Liver (tissue), 9 donors: Measurements from ENCODE around the gene TSPYL4. TPM values are rescaled to one million over a fixed set of nuclear protein-coding genes. Genes with fewer than 3 reads are reported as not detected.

Experiments used
- DNase-seq: peaks from one replicate; pipeline ENCODE4 v3.0.0-alpha.2; 2017; ENCODE audit warnings: low spot score
- H3K27ac ChIP-seq, 2 donors: one replicate each; pipeline ENCODE4 v1.7.0; 2013; ENCODE audit warnings: inconsistent platforms in 2 of 2, low read length in 2 of 2, control low read depth in 1 of 2, low read depth in 1 of 2, mild to moderate bottlenecking in 1 of 2
- H3K27me3 ChIP-seq, 4 donors: one replicate each; pipeline versions ENCODE4 v1.6.1 to v1.7.0; 2013; ENCODE audit warnings: low read length in 3 of 4, inconsistent platforms in 1 of 4, mild to moderate bottlenecking in 1 of 4, moderate library complexity in 1 of 4; ENCODE audit not compliant: control insufficient read depth in 4 of 4, insufficient read depth in 4 of 4
- H3K36me3 ChIP-seq, 4 donors: one replicate each; pipeline versions ENCODE4 v1.6.1 to v1.7.0; 2013; ENCODE audit warnings: low read length in 3 of 4, mild to moderate bottlenecking in 3 of 4, low read depth in 1 of 4, moderate library complexity in 1 of 4; ENCODE audit not compliant: control insufficient read depth in 4 of 4, insufficient read depth in 3 of 4
- H3K4me1 ChIP-seq, 4 donors: one replicate each; pipeline versions ENCODE4 v1.6.1 to v1.7.0; 2013; ENCODE audit warnings: low read length in 3 of 4, mild to moderate bottlenecking in 3 of 4, moderate library complexity in 1 of 4; ENCODE audit not compliant: control insufficient read depth in 4 of 4, insufficient read depth in 4 of 4
- H3K4me3 ChIP-seq, 3 donors: one replicate each; pipeline versions ENCODE4 v1.6.1 to v1.7.0; 2013; ENCODE audit warnings: low read length in 3 of 3, control low read depth in 1 of 3, low read depth in 1 of 3, mild to moderate bottlenecking in 1 of 3
- H3K9ac ChIP-seq, 2 donors: one replicate each; pipeline ENCODE4 v1.7.0; 2013; ENCODE audit warnings: low read length in 2 of 2, mild to moderate bottlenecking in 2 of 2, moderate library complexity in 2 of 2, control low read depth in 1 of 2, low read depth in 1 of 2
- H3K9me3 ChIP-seq, 4 donors: one replicate each; pipeline versions ENCODE4 v1.6.1 to v1.7.0; 2013; ENCODE audit warnings: low read length in 3 of 4; ENCODE audit not compliant: control insufficient read depth in 4 of 4
- CTCF ChIP-seq: fragments of 150-350 bp; IDR thresholded peaks from 2 replicates; pipeline ENCODE4 v1.5.1; 2017; ENCODE audit warnings: improper control_type of control experiment, low read depth, low read length; ENCODE audit not compliant: missing input control
- EGR1 ChIP-seq, 2 donors: IDR thresholded peaks; 2 replicates each; pipeline ENCODE4 v1.6.1; 2016 to 2018; ENCODE audit warnings: antibody characterized with exemption in 2 of 2, low read depth in 2 of 2
- FOXA2 ChIP-seq: IDR thresholded peaks from 2 replicates; pipeline ENCODE4 v1.6.1; 2016; ENCODE audit warnings: antibody characterized with exemption
- GABPA ChIP-seq, 2 donors: IDR thresholded peaks in 1 of 2; conservative IDR thresholded peaks in 1 of 2; 2 replicates each; pipeline ENCODE4 v1.6.1; 2016; ENCODE audit warnings: antibody characterized with exemption in 2 of 2, mild to moderate bottlenecking in 1 of 2, moderate library complexity in 1 of 2
- HNF4A ChIP-seq, 2 donors: conservative IDR thresholded peaks; 2 replicates each; pipeline ENCODE4 v1.6.1; 2016; ENCODE audit warnings: antibody characterized with exemption in 2 of 2, mild to moderate bottlenecking in 2 of 2
- JUND ChIP-seq, 2 donors: IDR thresholded peaks; 2 replicates each; pipeline ENCODE4 v1.6.1; 2016; ENCODE audit warnings: antibody characterized with exemption in 2 of 2
- NR2F2 ChIP-seq: IDR thresholded peaks from 2 replicates; pipeline ENCODE4 v1.6.1; 2016; ENCODE audit warnings: antibody characterized with exemption
- RAD21 ChIP-seq, 2 donors: IDR thresholded peaks; 2 replicates each; pipeline ENCODE4 v1.6.1; 2016; ENCODE audit warnings: antibody characterized with exemption in 2 of 2, mild to moderate bottlenecking in 2 of 2
- RXRA ChIP-seq, 2 donors: IDR thresholded peaks; 2 replicates each; pipeline ENCODE4 v1.6.1; 2017 to 2018; ENCODE audit warnings: antibody characterized with exemption in 2 of 2, mild to moderate bottlenecking in 1 of 2
- TAF1 ChIP-seq: conservative IDR thresholded peaks from 2 replicates; pipeline ENCODE4 v1.6.1; 2016; ENCODE audit warnings: antibody characterized with exemption, mild to moderate bottlenecking
- YY1 ChIP-seq: IDR thresholded peaks from 2 replicates; pipeline ENCODE4 v1.6.1; 2016; ENCODE audit warnings: antibody characterized with exemption, mild to moderate bottlenecking
- WGBS: extraction: QIAGEN DNeasy Blood & Tissue Kit; methylation state at CpG from one replicate; pipeline ENCODE4 v1.1.7; 2013; 5-methylcytosine and 5-hydroxymethylcytosine counted together
- polyA plus RNA-seq, 2 donors: library from polyadenylated mRNA; stranded (reverse) in 1 of 2; unstranded in 1 of 2; fragments of 200-250 nt in 1 of 2; fragments of >200 nt in 1 of 2; fragmentation: Nextera tagmentation in 1 of 2; extraction: Ambion mirVana in 1 of 2; gene quantifications; one replicate each; pipeline versions ENCODE4 v1.2.1 to v1.2.3, GENCODE V29; 2013 to 2015
- total RNA-seq, 2 donors: library from RNA; depleted of rRNA; stranded (reverse); fragments of >200 nt; gene quantifications; one replicate each; pipeline ENCODE4 v1.2.3, GENCODE V29; 2014
- TF ChIP-seq, protein P1 (sequence below): IDR thresholded peaks from 2 replicates; pipeline ENCODE4 v1.6.1; 2016; ENCODE audit warnings: antibody characterized with exemption, mild to moderate bottlenecking
- TF ChIP-seq, protein P2 (sequence below): IDR thresholded peaks from 2 replicates; pipeline ENCODE4 v1.6.1; 2016; ENCODE audit warnings: antibody characterized with exemption
- TF ChIP-seq, protein P3 (sequence below): IDR thresholded peaks from 2 replicates; pipeline ENCODE4 v1.6.1; 2016; ENCODE audit warnings: antibody characterized with exemption
- TF ChIP-seq, protein P4 (sequence below): IDR thresholded peaks from 2 replicates; pipeline ENCODE4 v1.6.1; 2016; ENCODE audit warnings: antibody characterized with exemption
- donor health status: healthy.
- donor health status: healthy.
- donor health status: healthy.
- donor health status: healthy.
- donor health status: healthy.

The TSPYL4 gene
- total and polyA plus RNA-seq, 4 donors: 3.6 to 7.4 (median 3.8) TPM

DNA sequence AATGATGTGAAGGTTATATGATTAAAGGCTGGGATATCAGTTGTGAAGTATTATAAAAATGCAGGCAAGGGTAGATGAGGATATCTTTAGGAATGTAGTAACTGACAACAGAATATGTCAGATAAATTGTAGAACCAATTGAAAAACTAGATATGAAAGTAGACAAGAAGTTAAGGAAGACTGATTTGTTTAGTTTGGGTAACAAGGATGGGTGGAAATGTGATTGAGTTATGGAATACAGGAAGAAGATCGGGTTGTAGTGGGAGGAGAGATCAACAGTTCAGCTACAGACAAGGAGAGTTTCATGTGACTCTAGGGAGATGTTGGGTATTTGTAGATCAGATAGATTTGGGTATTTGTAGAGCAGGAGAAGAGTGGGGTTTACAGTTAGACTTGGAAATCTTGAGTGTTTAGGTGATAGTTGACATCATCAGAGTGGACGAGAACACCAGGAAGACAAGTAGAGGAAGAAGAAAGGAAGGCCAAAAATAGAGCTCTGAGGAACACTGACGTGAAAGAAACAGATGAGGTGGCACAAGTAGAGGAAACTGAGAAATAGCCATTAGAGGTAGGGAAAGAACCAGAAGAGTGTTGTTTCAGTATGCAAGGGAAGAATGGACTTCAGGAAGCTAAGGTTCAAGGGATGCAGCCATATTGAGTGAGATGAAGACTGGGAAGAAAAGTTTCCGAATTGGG is 38.0 kb upstream of the TSPYL4 start:
- 83% methylated on average over 4 of the region's 4 CpGs for WGBS

DNA sequence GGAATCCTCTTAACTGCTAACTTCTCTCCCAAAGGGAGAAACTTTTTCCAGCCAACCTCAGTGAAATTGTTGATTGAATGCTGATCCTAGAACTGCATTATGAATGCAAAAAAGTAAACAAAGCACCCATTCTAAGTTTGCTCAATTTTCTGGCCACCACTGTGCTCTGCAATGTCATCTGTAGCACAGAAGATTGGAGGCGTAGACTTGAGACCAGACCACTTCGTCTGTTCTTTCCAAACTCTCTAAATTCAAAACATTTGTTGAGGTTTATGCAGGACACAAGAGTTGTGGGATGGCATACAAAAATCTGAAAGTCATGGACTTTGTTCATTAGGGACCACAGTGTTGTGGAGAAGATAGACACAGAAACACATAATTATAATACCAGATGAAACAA is 36.9 kb upstream of the TSPYL4 start:
- WGBS: 88% methylated on average over 2 of the region's 2 CpGs
- Histone ChIP-seq H3K36me3 (no peaks in the 10 kb centered on the region), H3K4me3 (no peak overlapping the region), H3K27ac (no peak overlapping the region), H3K9ac (no peak overlapping the region), H3K4me1 (no peaks in the 10 kb centered on the region), H3K27me3 (no peaks in the 10 kb centered on the region), H3K9me3 (no peaks in the 10 kb centered on the region)
- TF ChIP-seq JUND (IDR thresholded peaks at IDR 0.05): no peak
- no peak for TF ChIP-seq TAF1
- TF ChIP-seq EGR1 (IDR thresholded peaks at IDR 0.05; ENCODE audit: low read depth in 2 of 2): no peak
- no peak for TF ChIP-seq NR2F2
- no peak for TF ChIP-seq RXRA (IDR thresholded peaks at IDR 0.05)
- no peak for TF ChIP-seq RAD21 (IDR thresholded peaks at IDR 0.05)
- TF ChIP-seq, protein P1, sequence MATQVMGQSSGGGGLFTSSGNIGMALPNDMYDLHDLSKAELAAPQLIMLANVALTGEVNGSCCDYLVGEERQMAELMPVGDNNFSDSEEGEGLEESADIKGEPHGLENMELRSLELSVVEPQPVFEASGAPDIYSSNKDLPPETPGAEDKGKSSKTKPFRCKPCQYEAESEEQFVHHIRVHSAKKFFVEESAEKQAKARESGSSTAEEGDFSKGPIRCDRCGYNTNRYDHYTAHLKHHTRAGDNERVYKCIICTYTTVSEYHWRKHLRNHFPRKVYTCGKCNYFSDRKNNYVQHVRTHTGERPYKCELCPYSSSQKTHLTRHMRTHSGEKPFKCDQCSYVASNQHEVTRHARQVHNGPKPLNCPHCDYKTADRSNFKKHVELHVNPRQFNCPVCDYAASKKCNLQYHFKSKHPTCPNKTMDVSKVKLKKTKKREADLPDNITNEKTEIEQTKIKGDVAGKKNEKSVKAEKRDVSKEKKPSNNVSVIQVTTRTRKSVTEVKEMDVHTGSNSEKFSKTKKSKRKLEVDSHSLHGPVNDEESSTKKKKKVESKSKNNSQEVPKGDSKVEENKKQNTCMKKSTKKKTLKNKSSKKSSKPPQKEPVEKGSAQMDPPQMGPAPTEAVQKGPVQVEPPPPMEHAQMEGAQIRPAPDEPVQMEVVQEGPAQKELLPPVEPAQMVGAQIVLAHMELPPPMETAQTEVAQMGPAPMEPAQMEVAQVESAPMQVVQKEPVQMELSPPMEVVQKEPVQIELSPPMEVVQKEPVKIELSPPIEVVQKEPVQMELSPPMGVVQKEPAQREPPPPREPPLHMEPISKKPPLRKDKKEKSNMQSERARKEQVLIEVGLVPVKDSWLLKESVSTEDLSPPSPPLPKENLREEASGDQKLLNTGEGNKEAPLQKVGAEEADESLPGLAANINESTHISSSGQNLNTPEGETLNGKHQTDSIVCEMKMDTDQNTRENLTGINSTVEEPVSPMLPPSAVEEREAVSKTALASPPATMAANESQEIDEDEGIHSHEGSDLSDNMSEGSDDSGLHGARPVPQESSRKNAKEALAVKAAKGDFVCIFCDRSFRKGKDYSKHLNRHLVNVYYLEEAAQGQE: no peak
- no peak for TF ChIP-seq GABPA (IDR thresholded peaks at IDR 0.05 in 1 of 2, conservative IDR thresholded peaks at IDR 0.05 in 1 of 2)
- TF ChIP-seq HNF4A (conservative IDR thresholded peaks at IDR 0.05): no peak
- TF ChIP-seq, protein P2, sequence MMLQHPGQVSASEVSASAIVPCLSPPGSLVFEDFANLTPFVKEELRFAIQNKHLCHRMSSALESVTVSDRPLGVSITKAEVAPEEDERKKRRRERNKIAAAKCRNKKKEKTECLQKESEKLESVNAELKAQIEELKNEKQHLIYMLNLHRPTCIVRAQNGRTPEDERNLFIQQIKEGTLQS: no peak
- TF ChIP-seq, protein P3, sequence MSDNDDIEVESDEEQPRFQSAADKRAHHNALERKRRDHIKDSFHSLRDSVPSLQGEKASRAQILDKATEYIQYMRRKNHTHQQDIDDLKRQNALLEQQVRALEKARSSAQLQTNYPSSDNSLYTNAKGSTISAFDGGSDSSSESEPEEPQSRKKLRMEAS: no peak
- no peak for TF ChIP-seq YY1
- no peak for TF ChIP-seq CTCF
- TF ChIP-seq, protein P4, sequence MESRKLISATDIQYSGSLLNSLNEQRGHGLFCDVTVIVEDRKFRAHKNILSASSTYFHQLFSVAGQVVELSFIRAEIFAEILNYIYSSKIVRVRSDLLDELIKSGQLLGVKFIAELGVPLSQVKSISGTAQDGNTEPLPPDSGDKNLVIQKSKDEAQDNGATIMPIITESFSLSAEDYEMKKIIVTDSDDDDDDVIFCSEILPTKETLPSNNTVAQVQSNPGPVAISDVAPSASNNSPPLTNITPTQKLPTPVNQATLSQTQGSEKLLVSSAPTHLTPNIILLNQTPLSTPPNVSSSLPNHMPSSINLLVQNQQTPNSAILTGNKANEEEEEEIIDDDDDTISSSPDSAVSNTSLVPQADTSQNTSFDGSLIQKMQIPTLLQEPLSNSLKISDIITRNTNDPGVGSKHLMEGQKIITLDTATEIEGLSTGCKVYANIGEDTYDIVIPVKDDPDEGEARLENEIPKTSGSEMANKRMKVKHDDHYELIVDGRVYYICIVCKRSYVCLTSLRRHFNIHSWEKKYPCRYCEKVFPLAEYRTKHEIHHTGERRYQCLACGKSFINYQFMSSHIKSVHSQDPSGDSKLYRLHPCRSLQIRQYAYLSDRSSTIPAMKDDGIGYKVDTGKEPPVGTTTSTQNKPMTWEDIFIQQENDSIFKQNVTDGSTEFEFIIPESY: no peak
- TF ChIP-seq FOXA2: no peak
- no peak for DNase-seq

More for the DNA sequence above, 38.0 kb upstream of the TSPYL4 start:
- TF ChIP-seq TAF1 (no peak), JUND (IDR thresholded peaks at IDR 0.05) (no peak), CTCF (no peak), RXRA (IDR thresholded peaks at IDR 0.05) (no peak)
- TF ChIP-seq, protein P2: no peak
- TF ChIP-seq, protein P3: no peak
- DNase-seq: no peak
- H3K9me3 ChIP-seq: no peaks in the 10 kb centered on the region
- H3K27ac ChIP-seq: no peak overlapping the region
- no peak overlapping the region for H3K9ac ChIP-seq
- no peaks in the 10 kb centered on the region for H3K27me3 ChIP-seq
- H3K36me3 ChIP-seq: no peaks in the 10 kb centered on the region
- H3K4me3 ChIP-seq: no peak overlapping the region
- no peaks in the 10 kb centered on the region for H3K4me1 ChIP-seq
